Endothelial cell (in vitro differentiated cells): ENCODE measurements around the gene TFAP2B. TPM values are rescaled to one million over a fixed set of nuclear protein-coding genes. Genes with fewer than 3 reads are reported as not detected.

ENCODE experiments used
- DNase-seq: peaks from one replicate; pipeline ENCODE4 v3.0.0; 2021; ENCODE audit warnings: low spot score
- H3K27ac Mint-ChIP-seq: one replicate; pipeline ENCODE4 v1.8.0; 2021; ENCODE audit warnings: mixed read lengths, inconsistent platforms; ENCODE audit not compliant: unreplicated experiment
- H3K27me3 Mint-ChIP-seq: one replicate; pipeline ENCODE4 v1.8.0; 2021; ENCODE audit warnings: mild to moderate bottlenecking, moderate library complexity, mixed read lengths, inconsistent platforms; ENCODE audit not compliant: unreplicated experiment
- H3K36me3 Mint-ChIP-seq: one replicate; pipeline ENCODE4 v1.8.0; 2021; ENCODE audit warnings: mild to moderate bottlenecking, low read depth, mixed read lengths, inconsistent platforms; ENCODE audit not compliant: unreplicated experiment
- H3K4me1 Mint-ChIP-seq: one replicate; pipeline ENCODE4 v1.8.0; 2021; ENCODE audit warnings: mild to moderate bottlenecking, mixed read lengths, inconsistent platforms; ENCODE audit not compliant: unreplicated experiment
- H3K4me3 Mint-ChIP-seq: one replicate; pipeline ENCODE4 v1.8.0; 2021; ENCODE audit warnings: mild to moderate bottlenecking, mixed read lengths, inconsistent platforms; ENCODE audit not compliant: unreplicated experiment
- H3K9me3 Mint-ChIP-seq: one replicate; pipeline ENCODE4 v1.8.0; 2021; ENCODE audit warnings: mixed read lengths, inconsistent platforms; ENCODE audit not compliant: unreplicated experiment
- CTCF ChIP-seq: fragments of 200-600 bp; sonication (generic); IDR thresholded peaks from one replicate; pipeline ENCODE4 v1.5.0; 2021; ENCODE audit warnings: antibody characterized with exemption; ENCODE audit not compliant: unreplicated experiment
- total RNA-seq: library from RNA; stranded (reverse); fragmentation: NEBNext Ultra II Directional; extraction: Animal tissue kit (Norgen Biotek cat#: 25700); gene quantifications from one replicate; pipeline ENCODE4 v1.2.1, GENCODE V29; 2021; ENCODE audit not compliant: unreplicated experiment

TFAP2B gene
- total RNA-seq, 1 donor from 2014 or later: not detected

GRCh38 chr6:50822078-50822476, 3.4 kb downstream of the TFAP2B start:
- Mint-ChIP-seq H3K27ac (no peak overlapping the region), H3K4me3 (no peak overlapping the region), H3K9me3 (no peaks in the 10 kb centered on the region), H3K36me3 (peaks cover 4% of the 10 kb centered on the region), H3K4me1 (peaks cover 33% of the 10 kb centered on the region), H3K27me3 (peaks cover 47% of the 10 kb centered on the region)
- no peak for TF ChIP-seq CTCF
- no peak for DNase-seq

GRCh38 chr6:50823094-50823920, 4.6 kb downstream of the TFAP2B start:
- no peak for DNase-seq
- H3K27ac Mint-ChIP-seq: no peak overlapping the region
- peaks cover 26% of the 10 kb centered on the region for H3K4me1 Mint-ChIP-seq
- no peaks in the 10 kb centered on the region for H3K9me3 Mint-ChIP-seq
- peaks cover 47% of the 10 kb centered on the region for H3K27me3 Mint-ChIP-seq
- H3K4me3 Mint-ChIP-seq: no peak overlapping the region
- peaks cover 4% of the 10 kb centered on the region for H3K36me3 Mint-ChIP-seq
- TF ChIP-seq CTCF: no peak

GRCh38 chr6:50824552-50824951, 5.9 kb downstream of the TFAP2B start:
- Mint-ChIP-seq H3K36me3 (peaks cover 4% of the 10 kb centered on the region), H3K27me3 (peaks cover 45% of the 10 kb centered on the region), H3K9me3 (no peaks in the 10 kb centered on the region), H3K4me1 (peaks cover 26% of the 10 kb centered on the region), H3K4me3 (no peak overlapping the region), H3K27ac (no peak overlapping the region)
- no peak for DNase-seq
- TF ChIP-seq CTCF: no peak

- Mint-ChIP-seq H3K36me3 (peaks cover 4% of the 10 kb centered on the region), H3K9me3 (no peaks in the 10 kb centered on the region), H3K4me1 (peaks cover 20% of the 10 kb centered on the region), H3K27ac (no peak overlapping the region), H3K4me3 (no peak overlapping the region), H3K27me3 (peaks cover 42% of the 10 kb centered on the region)
- DNase-seq: no peak
- TF ChIP-seq CTCF: no peak
Measured at GRCh38 chr6:50825375-50826036, 6.8 kb downstream of the TFAP2B start.
